Mucosa of rectum (tissue), 2 donors: ENCODE data around the gene GNAI3.

Experiments used
- H3K27ac ChIP-seq, 2 donors: one replicate each; pipeline ENCODE4 v1.7.0; 2013; ENCODE audit warnings: inconsistent platforms in 2 of 2, low read depth in 2 of 2, low read length in 2 of 2
- H3K27me3 ChIP-seq, 2 donors: one replicate each; pipeline ENCODE4 v1.7.0; 2013; ENCODE audit warnings: low read length in 2 of 2; ENCODE audit not compliant: control insufficient read depth in 2 of 2, insufficient read depth in 2 of 2
- H3K36me3 ChIP-seq, 2 donors: one replicate each; pipeline ENCODE4 v1.7.0; 2013; ENCODE audit warnings: low read length in 2 of 2; ENCODE audit not compliant: control insufficient read depth in 2 of 2, insufficient read depth in 2 of 2
- H3K4me1 ChIP-seq, 2 donors: one replicate each; pipeline ENCODE4 v1.7.0; 2013; ENCODE audit warnings: low read length in 2 of 2, mild to moderate bottlenecking in 1 of 2; ENCODE audit not compliant: control insufficient read depth in 2 of 2, insufficient read depth in 2 of 2
- H3K4me3 ChIP-seq, 2 donors: one replicate each; pipeline ENCODE4 v1.7.0; 2013; ENCODE audit warnings: low read length in 2 of 2
- H3K9ac ChIP-seq, 2 donors: one replicate each; pipeline ENCODE4 v1.7.0; 2013; ENCODE audit warnings: low read length in 2 of 2, low read depth in 1 of 2, mild to moderate bottlenecking in 1 of 2
- H3K9me3 ChIP-seq, 2 donors: one replicate each; pipeline ENCODE4 v1.7.0; 2013; ENCODE audit warnings: low read length in 2 of 2; ENCODE audit not compliant: control insufficient read depth in 2 of 2
- donor health status: healthy.
- donor health status: Normal muscosa, but diverticular disease.

The GNAI3 gene

DNA sequence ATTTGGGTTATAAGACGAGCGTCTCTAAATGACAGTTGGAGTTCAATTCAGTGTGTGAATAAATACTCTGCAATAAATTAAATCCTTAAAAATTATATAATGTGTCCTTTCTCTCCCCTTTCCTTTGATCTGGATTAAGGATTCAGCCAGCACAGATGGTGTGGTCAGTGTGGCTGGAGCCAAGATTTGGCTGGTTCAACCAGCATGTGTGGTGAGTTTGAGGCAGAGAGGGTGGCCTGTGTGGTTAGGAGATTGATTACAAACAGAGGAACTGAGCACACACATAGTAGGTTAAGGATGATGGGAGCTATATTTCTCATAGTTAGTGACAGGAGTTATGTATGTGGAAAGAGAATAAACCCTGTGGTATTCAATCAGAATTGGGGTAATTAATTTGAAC lies 24.7 kb upstream of the GNAI3 start:
- Histone ChIP-seq H3K27ac (no peak overlapping the region), H3K27me3 (no peaks in the 10 kb centered on the region), H3K4me3 (no peak overlapping the region), H3K4me1 (peaks cover 0 to 3% of the 10 kb centered on the region in 2 donors), H3K9ac (no peak overlapping the region), H3K9me3 (no peaks in the 10 kb centered on the region), H3K36me3 (no peaks in the 10 kb centered on the region)

GRCh38 chr1:109527098-109527811 lies 21.2 kb upstream of the GNAI3 start:
- H3K36me3 ChIP-seq = no peaks in the 10 kb centered on the region
- peaks cover 3 to 11% of the 10 kb centered on the region in 2 donors for H3K4me1 ChIP-seq
- H3K27me3 ChIP-seq = no peaks in the 10 kb centered on the region
- H3K9ac ChIP-seq = no peak overlapping the region
- no peaks in the 10 kb centered on the region for H3K9me3 ChIP-seq
- H3K4me3 ChIP-seq = no peak overlapping the region
- H3K27ac ChIP-seq = no peak overlapping the region

- no peak overlapping the region for H3K9ac ChIP-seq
- no peaks in the 10 kb centered on the region for H3K27me3 ChIP-seq
- H3K4me3 ChIP-seq = no peak overlapping the region
- no peak overlapping the region for H3K27ac ChIP-seq
- H3K9me3 ChIP-seq = no peaks in the 10 kb centered on the region
- H3K36me3 ChIP-seq = no peaks in the 10 kb centered on the region
- peaks cover 8 to 17% of the 10 kb centered on the region in 2 donors for H3K4me1 ChIP-seq
Measured at GRCh38 chr1:109527846-109528695, 20.3 kb upstream of the GNAI3 start.

- Histone ChIP-seq H3K27me3 (no peaks in the 10 kb centered on the region), H3K4me1 (peaks cover 8 to 17% of the 10 kb centered on the region in 2 donors), H3K27ac (no peak overlapping the region), H3K9ac (no peak overlapping the region), H3K9me3 (no peaks in the 10 kb centered on the region), H3K4me3 (no peak overlapping the region), H3K36me3 (no peaks in the 10 kb centered on the region)
Measured at GRCh38 chr1:109528712-109529111, 19.7 kb upstream of the GNAI3 start.

DNA sequence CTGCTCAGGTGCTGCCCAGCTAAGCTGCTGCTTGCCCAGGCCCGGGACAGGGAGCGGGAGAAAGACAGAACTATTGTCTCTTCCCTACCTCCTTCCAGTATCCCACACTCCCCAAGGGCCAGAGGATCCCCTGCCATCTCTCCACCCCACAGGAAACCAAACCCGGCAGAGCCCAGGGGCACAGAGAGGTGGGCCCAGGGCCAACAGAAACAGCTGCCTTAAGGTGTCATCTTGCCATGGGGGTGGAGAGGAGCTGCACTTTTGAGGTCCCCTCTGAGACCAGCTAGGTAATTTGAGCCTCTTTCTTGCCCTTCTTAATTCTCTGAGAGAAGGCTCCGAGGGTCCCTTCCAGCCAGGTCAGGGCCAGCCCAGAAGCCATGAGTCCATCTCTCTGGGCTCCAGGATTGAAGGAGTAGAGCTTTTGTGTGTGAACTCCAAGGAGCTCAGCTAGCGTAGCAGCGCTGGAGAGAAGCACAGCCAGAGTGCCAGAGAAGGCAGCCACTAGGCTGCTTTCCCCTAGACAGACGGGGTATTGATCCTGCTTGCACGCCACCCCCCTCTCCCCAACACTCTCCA lies 18.4 kb upstream of the GNAI3 start:
- H3K9ac ChIP-seq = no peak overlapping the region
- H3K4me1 ChIP-seq = peaks cover 8 to 17% of the 10 kb centered on the region in 2 donors
- H3K4me3 ChIP-seq = no peak overlapping the region
- H3K36me3 ChIP-seq = no peaks in the 10 kb centered on the region
- H3K27me3 ChIP-seq = no peaks in the 10 kb centered on the region
- peak overlapping the region; percentile 13 to 43 for H3K27ac ChIP-seq
- no peaks in the 10 kb centered on the region for H3K9me3 ChIP-seq

DNA sequence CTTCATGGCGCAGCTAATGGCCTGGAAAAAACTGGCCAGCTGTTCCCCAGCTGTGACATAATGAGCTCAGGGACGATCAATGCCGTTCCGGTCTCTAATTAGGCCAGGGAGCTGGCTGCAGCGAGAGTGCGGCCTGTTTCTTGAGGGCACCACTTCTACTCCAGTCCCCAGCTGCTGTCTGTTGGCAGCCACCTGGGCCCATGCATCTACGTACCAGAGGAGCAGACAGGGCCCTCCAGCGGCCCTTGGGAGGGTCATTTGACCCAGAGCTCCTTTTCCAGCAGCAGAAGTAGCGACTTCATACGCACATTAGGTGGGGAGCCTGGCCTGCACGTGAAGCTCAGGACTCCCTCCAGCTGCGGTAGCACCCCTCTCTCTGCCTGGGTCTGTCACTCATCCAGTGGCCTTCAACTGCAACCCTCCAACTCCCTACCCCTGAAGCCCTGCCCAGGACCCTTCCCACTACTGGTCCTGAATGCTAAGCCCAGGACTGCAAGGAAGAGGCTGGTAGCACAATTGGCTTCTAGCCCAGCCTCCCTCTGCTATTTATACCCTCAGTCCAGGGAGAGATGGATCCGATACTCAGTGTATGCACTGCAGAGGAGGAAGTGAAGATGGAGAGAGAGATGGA lies 17.8 kb upstream of the GNAI3 start:
- Histone ChIP-seq H3K4me1 (peaks cover 8 to 17% of the 10 kb centered on the region in 2 donors), H3K9ac (no peak overlapping the region), H3K36me3 (no peaks in the 10 kb centered on the region), H3K27me3 (no peaks in the 10 kb centered on the region), H3K27ac (peak overlapping the region in 1 of 2 donors; percentile 43), H3K9me3 (no peaks in the 10 kb centered on the region), H3K4me3 (no peak overlapping the region)

DNA sequence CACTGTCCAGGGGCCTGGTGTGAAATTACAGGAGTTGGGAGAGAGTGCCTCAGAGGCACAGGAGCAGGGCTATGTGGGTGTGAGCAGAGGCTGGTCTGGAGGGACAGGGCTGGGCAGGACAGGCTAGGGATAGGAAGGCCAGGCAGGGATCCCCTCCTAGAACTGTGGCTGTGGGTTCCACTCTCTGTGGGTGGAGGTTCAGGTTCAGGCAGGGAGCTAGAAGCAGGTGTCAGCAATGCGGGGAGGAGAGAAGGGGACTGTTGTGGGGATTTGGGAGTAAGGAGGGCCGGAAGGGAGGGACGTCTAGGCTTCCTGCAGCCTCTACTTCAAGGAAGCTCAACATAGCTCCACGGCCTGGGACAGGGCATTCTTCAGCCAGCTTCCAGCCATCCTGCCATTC lies 17.0 kb upstream of the GNAI3 start:
- Histone ChIP-seq H3K27ac (no peak overlapping the region), H3K9ac (peak overlapping the region in 1 of 2 donors; percentile 4), H3K4me1 (peaks cover 8 to 17% of the 10 kb centered on the region in 2 donors)

DNA sequence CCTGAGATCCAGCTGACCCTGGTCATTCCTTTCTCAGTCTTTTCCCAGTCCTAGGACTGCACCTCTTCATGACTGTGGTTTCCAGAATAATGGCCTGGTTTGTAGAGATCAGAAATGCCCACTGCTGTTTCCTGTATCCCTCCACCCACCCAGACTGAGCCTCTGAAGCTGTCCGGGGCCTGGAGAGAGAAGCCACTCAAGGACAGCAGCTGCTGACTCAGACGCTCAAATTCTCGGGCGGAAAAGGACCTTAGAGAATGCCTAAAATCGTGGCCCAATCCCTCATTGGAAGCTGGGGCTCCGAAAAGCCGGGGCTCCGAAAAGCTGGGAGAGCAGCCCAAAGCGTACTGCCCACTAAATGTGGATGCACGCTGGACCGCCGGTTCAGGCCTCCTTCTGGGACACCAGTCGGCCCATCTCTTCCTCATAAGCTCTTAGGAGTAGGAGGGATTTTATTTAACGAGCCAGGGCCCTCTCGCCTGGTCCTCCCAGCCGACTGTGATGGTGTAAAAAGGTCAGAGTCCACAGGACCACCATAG lies 16.5 kb upstream of the GNAI3 start:
- Histone ChIP-seq H3K9ac (peak overlapping the region in 1 of 2 donors; percentile 4), H3K27ac (no peak overlapping the region), H3K36me3 (no peaks in the 10 kb centered on the region)

More for the DNA sequence above, 17.0 kb upstream of the GNAI3 start:
- H3K36me3 ChIP-seq = no peaks in the 10 kb centered on the region
- no peak overlapping the region for H3K4me3 ChIP-seq
- H3K9me3 ChIP-seq = no peaks in the 10 kb centered on the region
- H3K27me3 ChIP-seq = no peaks in the 10 kb centered on the region

GRCh38 chr1:109532365-109533136 lies 15.9 kb upstream of the GNAI3 start:
- no peak overlapping the region for H3K27ac ChIP-seq
- no peaks in the 10 kb centered on the region for H3K9me3 ChIP-seq
- peak overlapping the region; percentile 20 to 42 for H3K9ac ChIP-seq
- H3K4me1 ChIP-seq = peaks cover 8 to 17% of the 10 kb centered on the region in 2 donors
- H3K27me3 ChIP-seq = no peaks in the 10 kb centered on the region
- H3K36me3 ChIP-seq = no peaks in the 10 kb centered on the region
- H3K4me3 ChIP-seq = peak overlapping the region; percentile 45 to 62

More for the DNA sequence above, 16.5 kb upstream of the GNAI3 start:
- Histone ChIP-seq H3K27me3 (no peaks in the 10 kb centered on the region), H3K4me1 (peaks cover 8 to 17% of the 10 kb centered on the region in 2 donors), H3K4me3 (no peak overlapping the region), H3K9me3 (no peaks in the 10 kb centered on the region)
